GM19043 (cell line): Measurements from ENCODE around the gene FBXO31.
A peak's percentile ranks its signal among the peaks of the same experiment; 100 is the strongest.
"Not testable (repeated sequence)": the region's sequence is repeated elsewhere in the genome, so short reads cannot be mapped to it uniquely, and the experiment has no call there.

Source experiments
- ATAC-seq: cut with Tn5 transposase; IDR thresholded peaks from one replicate; pipeline ENCODE4 v1.9.1; 2021; ENCODE audit warnings: low read depth; ENCODE audit not compliant: unreplicated experiment

FBXO31 gene

DNA sequence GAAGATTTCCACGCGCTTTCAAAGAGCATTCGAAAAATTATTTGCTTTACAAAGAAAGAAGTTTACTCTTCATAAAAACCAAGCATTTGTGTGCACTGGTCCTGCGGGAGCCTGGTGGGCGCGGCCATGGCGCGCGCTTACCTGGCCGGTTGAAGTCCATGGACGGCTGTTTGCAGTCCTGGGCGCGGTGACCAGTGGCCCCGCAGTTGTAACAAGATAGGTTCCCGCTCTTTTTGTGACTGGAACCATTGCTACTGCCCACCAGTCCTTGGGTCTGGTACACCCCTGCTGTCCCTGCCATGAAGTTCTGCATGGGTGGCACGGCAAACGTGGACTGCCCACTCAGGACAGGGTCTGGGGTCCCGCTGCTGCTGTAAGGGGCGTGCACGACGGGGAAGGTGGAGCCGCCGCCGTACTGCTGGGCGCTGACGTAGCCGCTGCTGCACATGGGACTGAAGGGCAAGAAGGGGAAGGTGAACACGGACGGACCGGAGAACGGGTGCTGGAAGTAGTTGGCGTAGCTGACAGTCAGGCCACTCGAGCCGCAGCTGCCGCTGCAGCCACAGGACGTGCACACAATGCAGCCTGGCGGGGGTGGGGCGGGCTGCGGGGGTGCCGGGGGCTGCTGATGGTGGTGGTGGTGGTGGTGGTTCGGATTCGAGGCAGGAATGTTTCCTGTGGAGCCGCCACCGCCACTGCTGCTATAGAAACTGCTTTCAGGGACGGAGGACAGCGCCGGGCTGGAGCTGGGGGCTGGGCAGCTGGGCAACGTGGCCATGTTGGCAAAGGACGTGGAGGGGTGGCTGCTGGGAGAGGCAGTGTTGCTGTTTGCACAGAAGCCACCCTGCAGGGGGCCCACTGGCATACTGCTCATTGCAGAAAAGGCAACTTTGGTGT lies 28.0 kb upstream of the FBXO31 start:
- ATAC-seq, result no peak

DNA sequence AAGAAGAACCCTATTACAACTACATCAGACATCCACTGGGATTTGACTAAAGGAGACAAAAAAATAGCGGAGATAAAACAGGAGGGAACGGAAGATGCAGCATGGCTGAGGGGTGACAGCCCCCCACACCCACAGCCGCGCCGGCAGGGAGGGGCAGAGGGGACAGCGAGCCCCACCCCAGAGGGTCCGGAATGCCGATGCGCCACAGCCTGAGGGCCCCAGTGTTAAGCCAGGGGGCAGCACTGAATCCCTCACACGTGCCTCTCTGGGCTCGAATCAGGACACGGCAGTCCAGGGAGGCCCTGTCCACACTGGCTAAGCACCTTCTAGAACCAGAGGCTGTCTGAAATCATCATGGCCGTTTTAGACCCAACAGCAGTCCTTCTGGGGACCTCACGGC lies 27.4 kb upstream of the FBXO31 start:
- no peak for ATAC-seq

DNA sequence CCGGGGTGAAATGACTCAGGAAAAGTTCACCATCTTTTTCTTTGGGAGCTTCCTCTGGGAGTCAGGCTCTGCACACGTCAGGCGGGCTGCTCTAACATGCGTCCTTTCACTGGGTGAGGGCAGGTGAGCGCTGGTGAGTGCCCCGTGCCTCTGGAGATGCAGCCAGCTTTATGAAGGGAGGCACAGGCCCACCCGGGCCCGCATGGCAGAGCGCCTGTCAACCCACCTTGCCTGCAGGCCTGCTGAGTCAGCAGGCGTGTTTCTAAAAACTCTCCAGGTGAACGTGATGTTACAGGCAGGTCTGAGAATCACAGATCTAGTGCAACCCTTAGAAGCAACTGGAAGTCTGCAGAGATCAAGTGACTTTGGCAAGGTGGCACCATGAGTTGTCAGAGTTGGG lies 27.0 kb upstream of the FBXO31 start:
- ATAC-seq, result no peak

- no peak for ATAC-seq
Measured at GRCh38 chr16:87409781-87410180, 26.2 kb upstream of the FBXO31 start.

GRCh38 chr16:87409153-87409552 lies 25.6 kb upstream of the FBXO31 start:
- no peak for ATAC-seq

- ATAC-seq, result no peak
Measured at GRCh38 chr16:87407511-87408112, 24.0 kb upstream of the FBXO31 start.

- ATAC-seq, result no peak
Measured at GRCh38 chr16:87406495-87407088, 23.0 kb upstream of the FBXO31 start.

GRCh38 chr16:87404764-87405625 lies 21.4 kb upstream of the FBXO31 start:
- no peak for ATAC-seq

- ATAC-seq, result no peak
Measured at GRCh38 chr16:87395181-87395842, 11.7 kb upstream of the FBXO31 start.

GRCh38 chr16:87393680-87394055 lies 10.1 kb upstream of the FBXO31 start:
- no peak for ATAC-seq

DNA sequence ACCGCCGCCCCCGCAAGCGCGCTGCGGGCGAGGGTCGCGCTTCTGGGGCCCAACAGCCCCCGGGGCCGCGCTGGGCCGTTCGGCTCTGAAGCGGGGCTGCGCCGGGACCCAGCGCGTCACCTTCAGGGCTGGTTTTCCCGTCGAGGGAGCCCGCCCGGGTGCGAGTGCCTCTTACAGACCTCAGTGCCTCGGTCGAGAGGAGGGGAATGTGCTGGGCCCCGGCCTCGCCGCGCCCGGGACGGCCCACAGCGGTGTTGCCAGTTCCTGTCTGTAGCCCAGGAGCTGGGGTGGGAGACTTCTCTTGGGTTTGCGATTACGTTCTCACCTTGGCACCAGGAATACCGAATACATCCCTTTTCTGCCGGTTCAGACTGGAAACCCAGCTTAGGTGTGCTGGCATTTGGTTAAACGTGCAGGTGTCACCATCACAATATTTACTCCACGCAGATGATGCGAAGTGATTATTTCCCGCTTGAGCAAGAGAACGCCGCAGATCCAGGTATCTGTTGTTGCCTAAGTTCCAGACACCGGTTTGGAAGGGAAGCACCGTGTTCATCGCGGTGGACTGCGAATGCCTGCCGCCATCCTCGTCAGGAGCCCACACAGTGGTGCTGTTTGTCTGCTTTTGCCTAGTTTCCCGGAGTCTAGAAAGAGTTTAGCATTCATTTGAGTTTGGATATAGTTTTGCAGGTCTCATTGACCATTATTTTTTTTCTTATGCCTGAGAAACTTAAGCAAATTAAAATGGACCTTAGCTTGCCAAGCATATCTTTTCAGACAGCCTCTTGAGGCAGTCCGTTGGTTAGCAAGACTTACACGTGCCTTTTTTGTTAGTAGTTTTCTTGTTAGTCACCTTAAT lies 9.5 kb upstream of the FBXO31 start:
- ATAC-seq, result no peak

DNA sequence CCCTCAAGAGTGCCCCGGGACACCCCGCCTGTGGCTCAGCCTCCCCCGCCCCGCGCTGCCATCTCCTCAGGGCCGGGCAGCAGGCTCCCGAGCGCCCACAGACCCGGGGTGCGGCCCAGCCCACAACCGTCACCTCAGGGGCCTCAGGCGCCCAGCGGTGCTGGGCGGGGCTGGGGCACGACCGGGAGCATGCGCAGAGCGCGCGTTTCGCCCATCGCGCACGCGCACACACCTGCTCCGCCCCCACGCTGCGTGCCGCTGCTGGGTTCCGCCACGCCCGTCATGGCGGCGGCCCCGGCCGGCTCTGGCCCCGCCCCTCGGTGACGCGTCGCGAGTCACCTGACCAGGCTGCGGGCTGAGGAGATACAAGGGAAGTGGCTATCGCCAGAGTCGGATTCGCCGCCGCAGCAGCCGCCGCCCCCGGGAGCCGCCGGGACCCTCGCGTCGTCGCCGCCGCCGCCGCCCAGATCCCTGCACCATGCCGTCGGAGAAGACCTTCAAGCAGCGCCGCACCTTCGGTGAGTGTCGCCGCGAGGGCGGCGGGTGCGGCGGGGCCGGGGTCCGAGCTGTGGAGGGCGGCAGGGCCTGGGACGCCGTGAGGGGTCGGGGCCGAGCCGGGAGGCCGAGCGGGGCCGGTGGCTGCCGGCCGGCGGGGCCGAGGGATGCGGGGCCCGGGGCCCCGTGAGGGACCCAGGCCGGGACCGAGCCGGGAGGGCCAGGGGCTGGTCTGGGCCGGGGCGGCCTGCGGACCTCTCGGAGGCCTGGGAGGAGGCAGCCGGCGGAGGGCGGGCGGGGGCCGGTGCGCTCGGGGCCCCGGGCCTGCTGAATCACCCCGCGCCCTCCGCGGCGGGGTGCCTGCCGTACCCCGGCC lies 8.6 kb upstream of the FBXO31 start, which contains the start of gene MAP1LC3B:
TSS of gene MAP1LC3B (plus strand) at position 387 of the 871 bp plus-strand sequence. CDS start at position 479, 92 bp downstream.
- peak; percentile 48 for ATAC-seq

- ATAC-seq, result no peak
Measured at GRCh38 chr16:87391324-87391949, 7.9 kb upstream of the FBXO31 start.

- ATAC-seq, result no peak
Measured at GRCh38 chr16:87390641-87391323, 7.2 kb upstream of the FBXO31 start.

DNA sequence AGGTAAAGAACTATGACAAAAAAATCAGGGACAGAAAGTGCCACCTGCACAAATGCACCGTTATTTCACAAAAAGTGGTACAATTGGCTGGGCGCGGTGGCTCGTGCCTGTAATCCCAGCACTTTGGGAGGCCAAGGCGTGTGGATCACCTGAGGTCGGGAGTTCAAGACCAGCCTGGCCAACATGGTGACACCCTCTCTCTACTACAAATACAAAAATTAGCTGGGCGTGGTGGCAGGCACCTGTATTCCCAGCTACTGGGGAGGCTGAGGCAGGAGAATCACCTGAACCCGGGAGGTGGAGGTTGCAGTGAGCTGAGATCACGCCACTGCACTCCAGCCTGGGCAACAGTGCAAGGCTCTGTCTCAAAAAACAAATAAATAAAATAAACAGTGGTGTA lies 6.3 kb upstream of the FBXO31 start:
- ATAC-seq, result not testable (repeated sequence)

DNA sequence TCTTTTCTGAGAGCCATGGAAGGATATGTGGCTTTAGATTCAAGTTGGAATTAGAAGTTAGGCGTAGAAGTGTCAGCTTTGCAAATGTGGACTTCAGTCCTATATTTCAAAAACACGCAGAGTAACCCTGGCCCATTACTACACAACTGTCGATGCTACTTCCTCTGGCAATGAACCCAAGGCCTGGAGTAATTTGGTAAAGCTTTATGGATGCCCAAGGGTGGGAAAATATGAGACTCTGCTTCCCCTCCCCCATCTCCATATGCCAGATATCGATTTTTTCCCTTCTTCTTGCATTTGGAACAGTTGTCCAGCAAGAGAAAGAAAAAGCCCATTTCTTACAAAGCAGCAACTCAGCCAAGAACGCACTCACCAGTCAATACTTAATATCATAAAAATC lies 5.7 kb upstream of the FBXO31 start:
- no peak for ATAC-seq

GRCh38 chr16:87388818-87389134 lies 5.2 kb upstream of the FBXO31 start:
- ATAC-seq, result no peak
